GM13977 (cell line): ENCODE results near the gene MAP3K21.

Source experiments
- DNase-seq: peaks from one replicate; pipeline ENCODE4 v3.0.0; 2012; ENCODE audit warnings: low spot score
- in situ Hi-C: fragments of 300-500 bp; cut with MboI; formaldehyde crosslinking; loops from one replicate; pipeline ENCODE4 v1.12.0; 2022; ENCODE audit warnings: low sequenced_read_pairs, low pct_unique_long_range_greater_than_20kb, mixed read lengths, inconsistent platforms; ENCODE audit not compliant: unreplicated experiment
- TF ChIP-seq, protein P1 (sequence below): IDR thresholded peaks from 2 replicates; pipeline ENCODE4 v1.5.1; 2012; ENCODE audit warnings: mild to moderate bottlenecking, control low read depth; ENCODE audit not compliant: insufficient read depth; ENCODE audit errors: extremely low read depth, missing control alignments

Gene MAP3K21

DNA sequence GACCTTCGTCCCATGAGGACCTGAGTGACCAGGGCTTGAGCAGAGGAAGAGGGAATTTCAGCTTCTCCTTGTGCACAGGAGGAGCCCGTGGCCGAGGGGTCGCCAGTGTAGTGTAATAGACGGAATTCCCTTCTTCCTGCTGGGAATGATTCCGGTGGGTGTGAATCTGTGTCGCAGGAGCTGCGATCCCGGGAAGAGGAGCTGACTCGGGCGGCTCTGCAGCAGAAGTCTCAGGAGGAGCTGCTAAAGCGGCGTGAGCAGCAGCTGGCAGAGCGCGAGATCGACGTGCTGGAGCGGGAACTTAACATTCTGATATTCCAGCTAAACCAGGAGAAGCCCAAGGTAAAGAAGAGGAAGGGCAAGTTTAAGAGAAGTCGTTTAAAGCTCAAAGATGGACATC lies 34.4 kb downstream of the MAP3K21 start:
- in situ Hi-C loops: no loop called here
- TF ChIP-seq, protein P1, sequence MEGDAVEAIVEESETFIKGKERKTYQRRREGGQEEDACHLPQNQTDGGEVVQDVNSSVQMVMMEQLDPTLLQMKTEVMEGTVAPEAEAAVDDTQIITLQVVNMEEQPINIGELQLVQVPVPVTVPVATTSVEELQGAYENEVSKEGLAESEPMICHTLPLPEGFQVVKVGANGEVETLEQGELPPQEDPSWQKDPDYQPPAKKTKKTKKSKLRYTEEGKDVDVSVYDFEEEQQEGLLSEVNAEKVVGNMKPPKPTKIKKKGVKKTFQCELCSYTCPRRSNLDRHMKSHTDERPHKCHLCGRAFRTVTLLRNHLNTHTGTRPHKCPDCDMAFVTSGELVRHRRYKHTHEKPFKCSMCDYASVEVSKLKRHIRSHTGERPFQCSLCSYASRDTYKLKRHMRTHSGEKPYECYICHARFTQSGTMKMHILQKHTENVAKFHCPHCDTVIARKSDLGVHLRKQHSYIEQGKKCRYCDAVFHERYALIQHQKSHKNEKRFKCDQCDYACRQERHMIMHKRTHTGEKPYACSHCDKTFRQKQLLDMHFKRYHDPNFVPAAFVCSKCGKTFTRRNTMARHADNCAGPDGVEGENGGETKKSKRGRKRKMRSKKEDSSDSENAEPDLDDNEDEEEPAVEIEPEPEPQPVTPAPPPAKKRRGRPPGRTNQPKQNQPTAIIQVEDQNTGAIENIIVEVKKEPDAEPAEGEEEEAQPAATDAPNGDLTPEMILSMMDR: no peak

DNA sequence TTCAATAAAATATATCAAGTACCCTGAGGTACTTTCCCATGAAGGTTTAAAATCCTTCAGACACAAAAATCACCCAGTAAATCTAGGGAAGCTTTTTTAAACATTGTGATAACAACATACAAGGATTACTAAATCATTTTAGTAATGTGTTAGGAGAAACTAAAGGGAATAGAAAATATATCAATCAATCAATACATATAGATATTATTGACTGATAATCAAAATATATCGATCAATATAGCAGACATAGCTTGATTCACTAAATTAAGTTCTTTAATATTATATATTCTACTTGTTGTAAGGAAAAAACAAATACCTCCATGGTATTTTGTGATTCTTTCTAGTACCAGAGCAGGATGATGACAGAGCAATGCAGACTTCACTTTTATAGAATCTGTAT lies 35.2 kb downstream of the MAP3K21 start:
- TF ChIP-seq, protein P1: no peak
- no peak for DNase-seq
- in situ Hi-C loops: no loop called here

More for the DNA sequence above, 34.4 kb downstream of the MAP3K21 start:
- no peak for DNase-seq

DNA sequence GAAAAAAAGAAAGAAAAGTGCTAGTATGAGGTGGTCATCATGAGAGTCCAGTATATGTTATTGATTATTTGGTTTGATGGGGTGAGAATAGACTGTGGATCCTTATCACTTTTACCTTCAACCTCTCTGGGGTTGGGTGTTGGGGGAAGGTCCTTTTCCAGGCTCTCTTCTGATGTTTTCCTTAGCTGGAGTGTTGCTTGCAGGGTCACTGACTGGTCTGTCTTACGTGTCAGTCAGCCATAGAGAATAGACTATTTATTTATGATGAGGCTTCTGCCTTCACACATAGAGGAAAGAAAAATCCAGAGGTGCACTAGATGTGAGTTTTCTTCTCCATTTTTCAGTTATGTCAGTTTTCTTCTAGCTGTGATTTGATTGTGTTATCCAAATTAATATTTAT lies 36.5 kb downstream of the MAP3K21 start:
- in situ Hi-C loops: no loop called here
- TF ChIP-seq, protein P1: no peak

DNA sequence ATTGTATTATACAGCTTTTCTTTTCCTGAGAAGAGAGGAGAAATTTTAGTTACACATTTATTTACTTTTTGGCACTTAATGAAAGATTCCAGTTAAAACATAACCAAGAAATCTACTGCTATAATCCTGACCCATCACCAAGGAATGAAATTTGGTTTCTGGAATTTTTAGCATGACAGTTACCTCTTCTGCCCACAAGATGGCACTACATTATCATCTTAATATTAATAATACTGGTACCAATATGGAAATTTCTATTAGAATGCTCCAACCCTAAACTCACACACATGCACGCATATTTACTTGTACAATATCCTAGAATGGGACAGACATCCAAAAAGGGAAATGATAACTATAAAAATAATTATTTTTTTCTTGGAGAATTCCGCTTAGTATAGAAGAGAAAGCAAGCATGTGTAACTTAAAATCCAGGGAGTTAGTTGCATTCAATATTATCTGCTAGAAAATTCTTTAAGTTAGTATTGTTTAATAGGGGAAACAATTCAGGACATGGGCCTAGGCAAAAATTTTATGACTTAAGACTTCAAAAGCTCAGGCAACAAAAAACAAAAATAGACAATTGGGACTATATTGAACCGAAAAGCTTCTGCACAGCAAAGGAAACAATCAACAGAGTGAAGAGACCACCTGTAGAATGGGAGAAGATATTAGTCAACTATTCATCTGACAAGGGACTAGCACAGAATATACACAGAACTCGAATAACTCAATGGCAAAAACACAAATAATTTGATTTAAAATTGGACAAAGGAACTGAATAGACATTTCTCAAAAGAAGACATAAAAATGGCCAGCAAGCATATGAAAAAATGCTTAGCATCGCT lies 37.4 kb downstream of the MAP3K21 start:
- in situ Hi-C loops: no loop called here

More for the DNA sequence above, 36.5 kb downstream of the MAP3K21 start:
- no peak for DNase-seq

DNA sequence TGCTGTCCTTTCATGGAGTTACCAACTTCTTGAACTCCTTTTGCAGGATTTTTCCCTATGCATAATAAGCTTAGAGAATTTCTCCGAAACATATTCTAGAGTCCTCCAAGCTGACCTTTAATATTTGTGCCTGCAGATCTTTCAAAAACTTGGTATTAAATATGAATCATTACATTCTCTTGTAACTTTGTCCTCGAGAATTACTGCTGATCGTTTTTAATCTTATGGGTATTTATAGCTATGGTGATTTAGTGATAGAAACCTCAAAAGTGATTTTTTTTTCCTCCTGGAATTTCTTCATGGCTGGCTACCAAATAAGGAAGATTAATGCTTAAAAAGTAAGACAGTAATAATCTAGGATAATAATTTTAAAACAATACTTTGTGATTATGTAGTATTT lies 39.1 kb downstream of the MAP3K21 start:
- in situ Hi-C loops: no loop called here
- DNase-seq: no peak
- TF ChIP-seq, protein P1: no peak

More for the DNA sequence above, 37.4 kb downstream of the MAP3K21 start:
- peak; percentile 17 for DNase-seq
- TF ChIP-seq, protein P1: peak; percentile 58

DNA sequence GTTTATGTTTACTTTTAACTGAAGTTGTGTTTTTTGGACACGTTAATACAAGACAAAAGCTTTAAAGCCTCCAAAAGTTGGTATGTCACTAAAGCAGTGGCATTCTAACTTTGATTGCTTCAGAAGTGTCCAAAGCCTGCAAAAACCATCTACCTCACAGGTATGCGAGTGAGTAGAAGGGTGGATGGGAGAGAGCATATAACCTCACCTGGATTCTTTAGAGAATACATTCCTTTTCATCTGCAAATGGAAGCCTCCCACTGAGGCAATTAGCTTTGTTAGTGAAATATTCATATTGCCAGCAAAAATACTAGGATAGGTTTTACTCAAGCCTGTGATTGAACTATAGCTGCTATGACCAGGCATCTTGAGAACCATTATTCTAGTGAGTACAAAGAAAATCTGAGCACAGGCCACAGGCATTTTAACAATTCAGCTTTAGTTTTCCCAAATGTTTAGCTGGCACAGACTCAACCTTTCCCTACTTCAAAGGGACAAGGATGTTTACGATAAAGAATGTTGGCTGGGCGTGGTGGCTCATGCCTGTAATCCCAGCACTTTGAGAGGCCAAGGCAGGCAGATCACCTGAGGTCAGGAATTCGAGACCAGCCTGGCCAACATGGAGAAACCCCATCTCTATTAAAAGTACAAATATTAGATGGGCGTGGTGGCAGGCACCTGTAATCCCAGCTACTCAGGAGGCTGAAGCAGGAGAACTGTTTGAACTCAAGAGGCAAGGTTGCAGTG lies 39.7 kb downstream of the MAP3K21 start:
- in situ Hi-C loops: no loop called here
- TF ChIP-seq, protein P1: no peak
- DNase-seq: no peak
